Right ventricle myocardium superior (tissue), 1 donor: ENCODE measurements around the gene SULT1A4. TPM values are rescaled to one million over a fixed set of nuclear protein-coding genes. Genes with fewer than 3 reads are reported as not detected.

Source experiments
- total RNA-seq: library from RNA; stranded (reverse); fragmentation: NEBNext Ultra II Directional; extraction: Animal tissue kit (Norgen Biotek cat#: 25700); gene quantifications from one replicate; pipeline ENCODE4 v1.2.1, GENCODE V29; 2021
- donor health status: DM: no; HTN: yes; CAD: no; lungs with severe emphysema.

The SULT1A4 gene
- total RNA-seq, 1 donor from 2014 or later, result 9.5 TPM

Other genes with a start within 250 kb of the SULT1A4 start
- 0.27 TPM for gene NPIPB11, start 53.2 kb upstream of the SULT1A4 start, total RNA-seq
- gene BOLA2, start 5.6 kb upstream of the SULT1A4 start, total RNA-seq, result 0.97 TPM
- gene SLX1B, start 5.4 kb upstream of the SULT1A4 start, total RNA-seq, result 9.3 TPM
- 14.1 TPM for gene NPIPB12, start 46.5 kb downstream of the SULT1A4 start, total RNA-seq
- gene SPN, start 203.3 kb downstream of the SULT1A4 start, total RNA-seq, result 0.91 TPM
- gene QPRT, start 219.3 kb downstream of the SULT1A4 start, total RNA-seq, result 31.8 TPM